ENCODE data around the gene SMAGP. TPM values are rescaled to one million over a fixed set of nuclear protein-coding genes. Genes with fewer than 3 reads are reported as not detected.
A peak's percentile ranks its signal among the peaks of the same experiment; 100 is the strongest.

SMAGP gene
- total RNA-seq, 6 experiments from 2014 or later, result 2.9 to 9.7 (median 5.6) TPM

GRCh38 chr12:51219322-51219721, 50.9 kb downstream of the SMAGP start:
- intact Hi-C loops (cut with DNase I), result no loop called here
- no peaks in the 10 kb centered on the region for H3K36me3 ChIP-seq
- H3K4me3 ChIP-seq, result no peak overlapping the region
- no peak overlapping the region for H3K27ac ChIP-seq
- H3K27me3 ChIP-seq, result no peaks in the 10 kb centered on the region
- DNase-seq (no peak), ATAC-seq (no peak)
- WGBS (ENCODE audit: insufficient coverage, low coverage, low lambda C conversion rate, missing lambda C conversion rate), result 73% methylated on average over 5 of the region's 5 CpGs
- TF ChIP-seq POLR2A (IDR thresholded peaks at IDR 0.05) (no peak), CTCF (IDR thresholded peaks at IDR 0.05) (no peak)
- no peaks in the 10 kb centered on the region for H3K9me3 ChIP-seq
- peaks cover 0 to 14% (median 3%) of the 10 kb centered on the region in 4 donors for H3K4me1 ChIP-seq

GRCh38 chr12:51218607-51219161, 51.5 kb downstream of the SMAGP start:
- TF ChIP-seq CTCF (IDR thresholded peaks at IDR 0.05) (no peak), POLR2A (IDR thresholded peaks at IDR 0.05) (peak; percentile 13)
- intact Hi-C loops (cut with DNase I), result no loop called here
- Histone ChIP-seq H3K4me3 (peak overlapping the region; percentile 75 to 83 (median 75)), H3K9me3 (no peaks in the 10 kb centered on the region), H3K36me3 (no peaks in the 10 kb centered on the region), H3K27me3 (no peaks in the 10 kb centered on the region), H3K4me1 (peaks cover 0 to 14% (median 3%) of the 10 kb centered on the region in 4 donors), H3K27ac (peak overlapping the region; percentile 77 to 92 (median 87))
- DNase-seq (peak in 2 of 3 donors; percentile 50 to 69), ATAC-seq (peak; percentile 59 to 71 (median 63))
- WGBS (ENCODE audit: insufficient coverage, low coverage, low lambda C conversion rate, missing lambda C conversion rate), result 29% methylated on average over 6 of the region's 10 CpGs

GRCh38 chr12:51217968-51218606, 52.1 kb downstream of the SMAGP start, which contains the start of gene POU6F1:
POU6F1 (minus strand) TSS chr12:51218062; CDS start chr12:51206836, 11,226 bp downstream.
- H3K27ac ChIP-seq, result peak within 1 kb of the TSS; percentile 77 to 92 (median 87)
- peak within 1 kb of the TSS; percentile 75 to 83 (median 75) for H3K4me3 ChIP-seq
- peaks cover 0 to 14% (median 3%) of the 10 kb centered on the region in 4 donors for H3K4me1 ChIP-seq
- H3K27me3 ChIP-seq, result no peaks in the 10 kb centered on the region
- intact Hi-C loops (cut with DNase I), result no loop called here
- DNase-seq, result peak; percentile 70 to 73 (median 71)
- H3K36me3 ChIP-seq, result no peaks in the 10 kb centered on the region
- no peaks in the 10 kb centered on the region for H3K9me3 ChIP-seq
- ATAC-seq, result peak; percentile 84 to 86 (median 84)
- WGBS (ENCODE audit: insufficient coverage, low coverage, low lambda C conversion rate, missing lambda C conversion rate), result 2% methylated on average over 22 of the region's 35 CpGs
- TF ChIP-seq POLR2A (IDR thresholded peaks at IDR 0.05), result peak; percentile 23
- peak; percentile 42 to 48 (median 46) for TF ChIP-seq CTCF (IDR thresholded peaks at IDR 0.05)

GRCh38 chr12:51217133-51217967, 52.9 kb downstream of the SMAGP start:
- intact Hi-C loops (cut with DNase I), result no loop called here
- Histone ChIP-seq H3K36me3 (no peaks in the 10 kb centered on the region), H3K4me1 (peaks cover 0 to 14% (median 3%) of the 10 kb centered on the region in 4 donors), H3K27me3 (no peaks in the 10 kb centered on the region), H3K9me3 (no peaks in the 10 kb centered on the region), H3K4me3 (peak overlapping the region; percentile 75 to 83 (median 75)), H3K27ac (peak overlapping the region; percentile 77 to 92 (median 87))
- 2% methylated on average over 26 of the region's 81 CpGs for WGBS (ENCODE audit: insufficient coverage, low coverage, low lambda C conversion rate, missing lambda C conversion rate)
- ATAC-seq, result peak; percentile 40 to 58 (median 56)
- TF ChIP-seq POLR2A (IDR thresholded peaks at IDR 0.05) (no peak), CTCF (IDR thresholded peaks at IDR 0.05) (no peak)
- peak; percentile 63 to 72 (median 66) for DNase-seq

Measured in right lobe of liver (tissue), 6 donors.